ENCODE measurements around the gene ATP2A3. TPM values are rescaled to one million over a fixed set of nuclear protein-coding genes. Genes with fewer than 3 reads are reported as not detected.

ATP2A3 gene
- total and polyA plus RNA-seq, 4 donors: 16.6 to 64.6 (median 25.5) TPM

GRCh38 chr17:3923466-3924190 lies 40.6 kb downstream of the ATP2A3 start:
- Histone ChIP-seq H3K9me3 (ENCODE audit: control insufficient read depth in 4 of 4, insufficient read depth in 3 of 4, low read length in 3 of 4) (no peaks in the 10 kb centered on the region), H3K36me3 (ENCODE audit: control insufficient read depth in 4 of 4, insufficient read depth in 4 of 4, low read length in 4 of 4) (peaks cover 0 to 13% (median 0%) of the 10 kb centered on the region in 4 donors), H3K27ac (ENCODE audit: low read depth in 1 of 2, low read length in 1 of 2) (no peak overlapping the region), H3K4me3 (no peak overlapping the region), H3K27me3 (ENCODE audit: control insufficient read depth in 3 of 3, insufficient read depth in 3 of 3, low read length in 2 of 3) (no peaks in the 10 kb centered on the region), H3K9ac (ENCODE audit: insufficient read depth in 1 of 2, low read length in 2 of 2) (no peak overlapping the region), H3K4me1 (ENCODE audit: control insufficient read depth in 5 of 5, insufficient read depth in 5 of 5, low read length in 5 of 5) (peaks cover 0 to 22% (median 0%) of the 10 kb centered on the region in 5 donors)
- no peak for ATAC-seq (ENCODE audit: insufficient read depth, low FRiP score)
- WGBS, 2 donors: 89 to 92% methylated on average over 18 of the region's 18 CpGs
- DNase-seq: no peak
- TF ChIP-seq CTCF (IDR thresholded peaks at IDR 0.05; ENCODE audit: control extremely low read depth, extremely low read depth): no peak

GRCh38 chr17:3922765-3923164 lies 41.5 kb downstream of the ATP2A3 start:
- Histone ChIP-seq H3K4me1 (ENCODE audit: control insufficient read depth in 5 of 5, insufficient read depth in 5 of 5, low read length in 5 of 5) (peaks cover 0 to 22% (median 0%) of the 10 kb centered on the region in 5 donors), H3K27me3 (ENCODE audit: control insufficient read depth in 3 of 3, insufficient read depth in 3 of 3, low read length in 2 of 3) (no peaks in the 10 kb centered on the region), H3K9ac (ENCODE audit: insufficient read depth in 1 of 2, low read length in 2 of 2) (no peak overlapping the region), H3K27ac (ENCODE audit: low read depth in 1 of 2, low read length in 1 of 2) (no peak overlapping the region), H3K4me3 (no peak overlapping the region), H3K9me3 (ENCODE audit: control insufficient read depth in 4 of 4, insufficient read depth in 3 of 4, low read length in 3 of 4) (no peaks in the 10 kb centered on the region), H3K36me3 (ENCODE audit: control insufficient read depth in 4 of 4, insufficient read depth in 4 of 4, low read length in 4 of 4) (peaks cover 0 to 7% (median 0%) of the 10 kb centered on the region in 4 donors)
- no peak for DNase-seq
- TF ChIP-seq CTCF (IDR thresholded peaks at IDR 0.05; ENCODE audit: control extremely low read depth, extremely low read depth): no peak
- 88 to 90% methylated on average over 7 of the region's 7 CpGs for WGBS, 2 donors
- no peak for ATAC-seq (ENCODE audit: insufficient read depth, low FRiP score)

GRCh38 chr17:3921502-3922319 lies 42.5 kb downstream of the ATP2A3 start:
- Histone ChIP-seq H3K27me3 (ENCODE audit: control insufficient read depth in 3 of 3, insufficient read depth in 3 of 3, low read length in 2 of 3) (no peaks in the 10 kb centered on the region), H3K36me3 (ENCODE audit: control insufficient read depth in 4 of 4, insufficient read depth in 4 of 4, low read length in 4 of 4) (peaks cover 0 to 1% (median 0%) of the 10 kb centered on the region in 4 donors), H3K9ac (ENCODE audit: insufficient read depth in 1 of 2, low read length in 2 of 2) (no peak overlapping the region), H3K4me1 (ENCODE audit: control insufficient read depth in 5 of 5, insufficient read depth in 5 of 5, low read length in 5 of 5) (peaks cover 0 to 33% (median 10%) of the 10 kb centered on the region in 5 donors), H3K9me3 (ENCODE audit: control insufficient read depth in 4 of 4, insufficient read depth in 3 of 4, low read length in 3 of 4) (no peaks in the 10 kb centered on the region), H3K27ac (ENCODE audit: low read depth in 1 of 2, low read length in 1 of 2) (no peak overlapping the region), H3K4me3 (no peak overlapping the region)
- 88 to 90% methylated on average over 26 to 27 of the region's 27 CpGs for WGBS, 2 donors
- TF ChIP-seq CTCF (IDR thresholded peaks at IDR 0.05; ENCODE audit: control extremely low read depth, extremely low read depth): no peak
- DNase-seq (no peak), ATAC-seq (ENCODE audit: insufficient read depth, low FRiP score) (no peak)

All from lung (tissue), 12 donors.